Activated CD4-positive, alpha-beta T cell treated with anti-CD3 and anti-CD28 coated beads for 36 hours (primary cell): Measurements from ENCODE around the gene GABRQ. TPM values are rescaled to one million over a fixed set of nuclear protein-coding genes. Genes with fewer than 3 reads are reported as not detected.

ENCODE experiments used
- ATAC-seq: fragments of 200-7000 bp; cut with Tn5 transposase; one replicate; pipeline ENCODE4 v1.10.0; 2021; ENCODE audit warnings: mild to moderate bottlenecking, moderate library complexity
- CTCF ChIA-PET: fragments of 350-600 bp; sonication (Branson Sonifier 250); formaldehyde crosslinking; loops from one replicate; lab custom pipeline; 2021; ENCODE audit warnings: antibody characterized with exemption; lab: Charles Lee
- POLR2A ChIA-PET: fragments of 350-600 bp; sonication (Branson Sonifier 250); formaldehyde crosslinking; loops from one replicate; lab custom pipeline; 2021; ENCODE audit warnings: antibody characterized with exemption, inconsistent platforms; lab: Charles Lee
- DNase-seq: peaks from one replicate; pipeline ENCODE4 v3.0.0-alpha.2; 2020
- H3K27ac Mint-ChIP-seq: one replicate; pipeline ENCODE4 v1.8.0; 2021; ENCODE audit warnings: mixed read lengths
- H3K27me3 Mint-ChIP-seq: one replicate; pipeline ENCODE4 v1.8.0; 2021; ENCODE audit warnings: mixed read lengths
- H3K36me3 Mint-ChIP-seq: one replicate; pipeline ENCODE4 v1.8.0; 2021; ENCODE audit warnings: low read depth, mixed read lengths
- H3K4me1 Mint-ChIP-seq: one replicate; pipeline ENCODE4 v1.8.0; 2021; ENCODE audit warnings: mixed read lengths
- H3K4me3 Mint-ChIP-seq: one replicate; pipeline ENCODE4 v1.8.0; 2021; ENCODE audit warnings: mild to moderate bottlenecking, moderate library complexity, mixed read lengths
- H3K9me3 Mint-ChIP-seq: one replicate; pipeline ENCODE4 v1.8.0; 2021; ENCODE audit warnings: low read depth, mixed read lengths
- intact Hi-C, 2 experiments: fragments of 100-400 bp; cut with DNase I in 1 of 2; cut with micrococcal nuclease in 1 of 2; formaldehyde crosslinking; loops; one replicate each; pipeline versions ENCODE4 v1.14.2 to v1.15.1; 2022 to 2024; cut with DNase I, micrococcal nuclease
- total RNA-seq, 2 experiments: library from RNA; stranded (reverse); gene quantifications; one replicate each; pipeline ENCODE4 v1.2.3, GENCODE V29; 2021

The GABRQ gene
- under 1 TPM in 1 of 2 experiments, not detected in 1; 0.02 TPM for total RNA-seq

GRCh38 chrX:152637649-152638442 lies at the start of gene GABRQ:
Gene GABRQ (plus strand): TSS chrX:152637895. CDS start chrX:152638203, 308 bp downstream.
- Mint-ChIP-seq H3K27ac (no peak within 1 kb of the TSS), H3K4me1 (peaks cover 2% of the 10 kb centered on the region), H3K36me3 (no peaks in the 10 kb centered on the region), H3K4me3 (no peak within 1 kb of the TSS), H3K9me3 (no peaks in the 10 kb centered on the region), H3K27me3 (peaks cover 25% of the 10 kb centered on the region)
- ChIA-PET POLR2A (no interaction called here), CTCF (no interaction called here)
- ATAC-seq, result peak; percentile 44
- intact Hi-C loops, result loop anchor here in 1 of 2 experiments (10.0 kb wide), 2 partner anchors 287 to 1483 kb away; no protein-coding TSS in a partner anchor
- peak; percentile 48 for DNase-seq

GRCh38 chrX:152588206-152588605 lies 49.5 kb upstream of the GABRQ start:
- Mint-ChIP-seq H3K27me3 (no peaks in the 10 kb centered on the region), H3K4me1 (no peaks in the 10 kb centered on the region), H3K4me3 (no peak overlapping the region), H3K27ac (no peak overlapping the region), H3K9me3 (no peaks in the 10 kb centered on the region), H3K36me3 (no peaks in the 10 kb centered on the region)
- CTCF ChIA-PET, result no interaction called here
- intact Hi-C loops, result no loop called here
- DNase-seq (no peak), ATAC-seq (no peak)
- POLR2A ChIA-PET, result no interaction called here

GRCh38 chrX:152600853-152601633 lies 36.7 kb upstream of the GABRQ start:
- Mint-ChIP-seq H3K4me3 (no peak overlapping the region), H3K9me3 (no peaks in the 10 kb centered on the region), H3K4me1 (no peaks in the 10 kb centered on the region), H3K36me3 (no peaks in the 10 kb centered on the region), H3K27me3 (peaks cover 4% of the 10 kb centered on the region), H3K27ac (no peak overlapping the region)
- intact Hi-C loops, result no loop called here
- POLR2A ChIA-PET, result no interaction called here
- ATAC-seq (no peak), DNase-seq (no peak)
- CTCF ChIA-PET, result interaction anchor here (0.6 to 0.7 kb wide), 2 partner anchors 16 to 45 kb away, joined by 3 to 4 read pairs; no protein-coding TSS in a partner anchor

GRCh38 chrX:152601848-152602616 lies 35.7 kb upstream of the GABRQ start:
- DNase-seq (peak; percentile 32), ATAC-seq (no peak)
- peaks cover 4% of the 10 kb centered on the region for H3K27me3 Mint-ChIP-seq
- H3K4me3 Mint-ChIP-seq, result no peak overlapping the region
- no peaks in the 10 kb centered on the region for H3K9me3 Mint-ChIP-seq
- no peak overlapping the region for H3K27ac Mint-ChIP-seq
- ChIA-PET CTCF (interaction anchor here (0.7 kb wide), 1 partner anchor 15 kb away, joined by 4 read pairs; no protein-coding TSS in a partner anchor), POLR2A (no interaction called here)
- intact Hi-C loops, result no loop called here
- H3K4me1 Mint-ChIP-seq, result no peaks in the 10 kb centered on the region
- no peaks in the 10 kb centered on the region for H3K36me3 Mint-ChIP-seq

GRCh38 chrX:152614791-152615190 lies 22.9 kb upstream of the GABRQ start:
- no peak overlapping the region for H3K4me3 Mint-ChIP-seq
- H3K27ac Mint-ChIP-seq, result no peak overlapping the region
- no peak for DNase-seq
- intact Hi-C loops, result no loop called here
- ATAC-seq, result no peak
- H3K36me3 Mint-ChIP-seq, result no peaks in the 10 kb centered on the region
- ChIA-PET CTCF (no interaction called here), POLR2A (no interaction called here)
- peaks cover 13% of the 10 kb centered on the region for H3K27me3 Mint-ChIP-seq
- no peaks in the 10 kb centered on the region for H3K4me1 Mint-ChIP-seq
- H3K9me3 Mint-ChIP-seq, result no peaks in the 10 kb centered on the region

- ChIA-PET CTCF (no interaction called here), POLR2A (no interaction called here)
- Mint-ChIP-seq H3K4me3 (no peak overlapping the region), H3K9me3 (no peaks in the 10 kb centered on the region), H3K4me1 (no peaks in the 10 kb centered on the region), H3K27me3 (peaks cover 14% of the 10 kb centered on the region), H3K27ac (no peak overlapping the region), H3K36me3 (no peaks in the 10 kb centered on the region)
- ATAC-seq (no peak), DNase-seq (no peak)
- intact Hi-C loops, result no loop called here
Observed at GRCh38 chrX:152619897-152620296, 17.8 kb upstream of the GABRQ start.

- Mint-ChIP-seq H3K4me3 (no peak overlapping the region), H3K27ac (no peak overlapping the region), H3K36me3 (no peaks in the 10 kb centered on the region), H3K4me1 (no peaks in the 10 kb centered on the region), H3K27me3 (peaks cover 14% of the 10 kb centered on the region), H3K9me3 (no peaks in the 10 kb centered on the region)
- DNase-seq, result peak; percentile 58
- ATAC-seq, result no peak
- ChIA-PET POLR2A (no interaction called here), CTCF (interaction anchor here (0.6 to 1.9 kb wide), 12 partner anchors 9 to 1551 kb away, joined by 3 to 7 read pairs (median 4); no protein-coding TSS in a partner anchor)
- intact Hi-C loops, result loop anchor here (2.0 to 10.0 kb wide), 3 partner anchors 292 to 1478 kb away; no protein-coding TSS in a partner anchor
Observed at GRCh38 chrX:152632445-152633097, 5.1 kb upstream of the GABRQ start.

- Mint-ChIP-seq H3K9me3 (no peaks in the 10 kb centered on the region), H3K27me3 (peaks cover 25% of the 10 kb centered on the region), H3K36me3 (no peaks in the 10 kb centered on the region), H3K27ac (no peak overlapping the region), H3K4me3 (no peak overlapping the region), H3K4me1 (peaks cover 2% of the 10 kb centered on the region)
- DNase-seq (peak; percentile 16), ATAC-seq (no peak)
- ChIA-PET POLR2A (no interaction called here), CTCF (interaction anchor here (1.2 kb wide), 1 partner anchor 883 kb away, joined by 3 read pairs; no protein-coding TSS in a partner anchor)
- intact Hi-C loops, result loop anchor here in 1 of 2 experiments (2.0 to 10.0 kb wide), 3 partner anchors 289 to 1481 kb away; no protein-coding TSS in a partner anchor
Observed at GRCh38 chrX:152635941-152636340, 1.8 kb upstream of the GABRQ start.

GRCh38 chrX:152638443-152638904 lies 779 bp downstream of the GABRQ start:
- POLR2A ChIA-PET, result no interaction called here
- Mint-ChIP-seq H3K9me3 (no peaks in the 10 kb centered on the region), H3K4me1 (peaks cover 2% of the 10 kb centered on the region), H3K27ac (no peak overlapping the region), H3K4me3 (no peak overlapping the region), H3K27me3 (peaks cover 25% of the 10 kb centered on the region), H3K36me3 (no peaks in the 10 kb centered on the region)
- intact Hi-C loops, result loop anchor here in 1 of 2 experiments (10.0 kb wide), 2 partner anchors 286 to 1484 kb away; no protein-coding TSS in a partner anchor
- CTCF ChIA-PET, result no interaction called here
- ATAC-seq (no peak), DNase-seq (peak; percentile 6)

- no peak overlapping the region for H3K27ac Mint-ChIP-seq
- H3K9me3 Mint-ChIP-seq, result no peaks in the 10 kb centered on the region
- H3K4me3 Mint-ChIP-seq, result no peak overlapping the region
- ATAC-seq (no peak), DNase-seq (no peak)
- ChIA-PET POLR2A (no interaction called here), CTCF (no interaction called here)
- peaks cover 2% of the 10 kb centered on the region for H3K4me1 Mint-ChIP-seq
- peaks cover 25% of the 10 kb centered on the region for H3K27me3 Mint-ChIP-seq
- intact Hi-C loops, result loop anchor here in 1 of 2 experiments (10.0 kb wide), 2 partner anchors 285 to 1485 kb away; no protein-coding TSS in a partner anchor
- H3K36me3 Mint-ChIP-seq, result no peaks in the 10 kb centered on the region
Observed at GRCh38 chrX:152639426-152639825, 1.7 kb downstream of the GABRQ start.
